GM21576 (cell line): Measurements from ENCODE around the gene PPT2.
"Not testable (repeated sequence)": the region's sequence is repeated elsewhere in the genome, so short reads cannot be mapped to it uniquely, and the experiment has no call there.

Source experiments
- ATAC-seq: cut with Tn5 transposase; IDR thresholded peaks from one replicate; pipeline ENCODE4 v1.9.1; 2021; ENCODE audit warnings: mild to moderate bottlenecking, moderate library complexity; ENCODE audit not compliant: unreplicated experiment

Gene PPT2

DNA sequence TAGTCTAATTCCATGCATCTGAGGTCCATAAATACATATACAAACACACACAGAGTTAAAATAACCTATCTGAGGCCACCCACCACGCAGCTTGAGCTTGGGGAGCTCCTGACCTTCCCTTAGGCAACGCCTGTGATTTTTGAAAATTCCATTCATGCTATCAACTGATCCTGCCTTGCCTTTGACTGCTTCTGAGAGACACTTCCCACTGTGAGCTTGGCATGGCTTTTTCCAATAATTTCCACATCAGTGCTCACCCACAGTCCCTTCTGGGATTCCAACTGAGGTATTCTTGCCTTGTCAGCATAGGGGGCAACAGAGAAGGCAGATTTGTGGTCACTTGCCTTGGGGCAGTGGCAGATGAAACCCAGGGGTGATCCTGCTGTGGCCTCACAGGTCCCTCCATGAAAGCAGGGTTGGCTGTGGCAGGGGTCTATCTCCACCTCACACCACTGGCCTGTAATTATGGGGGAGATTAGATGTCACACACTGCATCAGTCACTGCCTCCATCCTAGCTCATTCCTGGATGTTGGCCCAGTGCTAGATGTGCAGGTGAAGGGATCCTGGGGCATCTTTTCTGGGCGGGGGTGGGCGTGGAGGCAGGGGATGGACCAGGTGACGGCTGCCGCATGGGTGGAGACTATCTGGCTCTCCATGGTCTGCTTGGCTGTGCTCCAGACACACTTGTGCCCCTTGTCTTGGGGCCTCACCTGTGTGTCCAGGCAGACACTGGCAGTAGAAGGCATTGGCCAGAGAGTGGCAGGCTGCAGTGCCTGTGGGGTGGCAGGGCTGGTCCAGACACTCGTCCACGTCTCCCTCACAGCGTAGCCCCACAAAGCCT lies 49.7 kb downstream of the PPT2 start:
- no peak for ATAC-seq

DNA sequence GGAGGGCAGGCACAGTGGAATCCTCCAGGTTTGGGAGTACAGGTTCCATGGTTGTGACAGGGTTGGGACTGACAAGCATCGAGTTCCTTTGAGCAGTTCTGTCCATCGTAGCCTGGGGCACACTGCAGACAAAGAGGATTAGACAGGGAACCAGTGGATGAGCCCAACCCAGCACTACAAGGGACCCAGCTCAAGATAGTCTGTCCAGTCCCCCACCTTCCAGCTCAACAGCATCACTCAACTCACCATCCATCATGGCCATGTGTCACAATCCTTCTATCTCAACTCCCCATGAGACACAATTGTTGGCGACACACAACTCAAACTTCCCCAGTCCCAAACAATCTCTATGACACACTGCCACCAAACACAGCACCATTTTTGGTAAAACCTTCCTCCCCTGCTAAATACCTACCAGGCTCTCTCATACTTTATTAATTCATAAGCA lies 50.4 kb downstream of the PPT2 start:
- ATAC-seq = no peak

- ATAC-seq = no peak
Observed at GRCh38 chr6:32208996-32209395, 55.1 kb downstream of the PPT2 start.

DNA sequence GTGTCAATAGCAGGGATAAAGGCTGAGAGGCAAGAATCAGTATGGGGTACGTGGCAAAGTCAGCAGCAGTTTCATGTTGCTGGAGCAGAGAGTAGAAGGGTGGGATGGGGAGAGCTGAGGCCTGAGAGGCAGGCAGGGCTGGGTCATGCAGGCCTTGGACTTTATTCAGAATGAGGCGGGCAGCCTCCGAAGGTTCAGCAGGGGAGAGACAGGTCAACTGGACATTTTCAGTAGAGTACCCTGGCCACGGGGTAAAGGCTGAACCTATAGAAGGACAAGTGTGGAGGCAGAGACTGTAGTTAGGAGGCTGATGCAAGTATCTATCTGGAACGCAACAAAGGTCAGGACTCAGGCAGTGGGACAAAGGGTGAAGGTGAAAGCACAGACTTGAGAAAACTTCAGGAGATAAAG lies 56.3 kb downstream of the PPT2 start:
- no peak for ATAC-seq

GRCh38 chr6:32211432-32211831 lies 57.5 kb downstream of the PPT2 start:
- ATAC-seq = not testable (repeated sequence)

- no peak for ATAC-seq
Observed at GRCh38 chr6:32212076-32212760, 58.3 kb downstream of the PPT2 start.
